H1 (cell line): ENCODE data around the gene CDK4. TPM values are rescaled to one million over a fixed set of nuclear protein-coding genes. Genes with fewer than 3 reads are reported as not detected.

Source experiments
- BACH1 ChIP-seq: IDR thresholded peaks from 2 replicates; pipeline ENCODE4 v1.6.1; 2012; ENCODE audit warnings: low read length, improper control_type of control experiment
- CHD2 ChIP-seq: IDR thresholded peaks from 2 replicates; pipeline ENCODE4 v1.6.1; 2012; ENCODE audit warnings: low read length, improper control_type of control experiment
- FOSL1 ChIP-seq: IDR thresholded peaks from 2 replicates; pipeline ENCODE4 v1.6.1; 2011; ENCODE audit warnings: mild to moderate bottlenecking, low read depth, low read length, moderate library complexity; ENCODE audit not compliant: insufficient read depth
- KDM5A ChIP-seq: fragments of 200-600 bp; IDR thresholded peaks from 2 replicates; pipeline ENCODE4 v1.7.1; 2012; ENCODE audit warnings: mild to moderate bottlenecking, low read length, inconsistent platforms, mixed read lengths
- SP2 ChIP-seq: IDR thresholded peaks from 2 replicates; pipeline ENCODE4 v1.6.1; 2012; ENCODE audit warnings: mild to moderate bottlenecking, low read length, inconsistent platforms
- TEAD4 ChIP-seq: IDR thresholded peaks from 2 replicates; pipeline ENCODE4 v1.6.1; 2012; ENCODE audit warnings: low read depth, low read length, inconsistent platforms, mixed read lengths
- polyA plus RNA-seq, 7 experiments: library from polyadenylated mRNA; depleted of rRNA in 3 of 7; stranded (reverse) in 5 of 7; unstranded in 2 of 7; fragments of >200 nt in 5 of 7; fragments of 200-250 nt in 2 of 7; gene quantifications; 1 replicate in 5 of 7; 2 replicates in 1 of 7; 4 replicates in 1 of 7; pipeline versions ENCODE4 v1.2.1 to v1.2.3, GENCODE V29; 2011 to 2013; ENCODE audit warnings: missing spikeins in 2 of 7, mixed read lengths in 2 of 7
- total RNA-seq: library from RNA; stranded (reverse); fragmentation: NEBNext Ultra II Directional; extraction: Animal tissue kit (Norgen Biotek cat#: 25700); gene quantifications from 2 replicates; pipeline ENCODE4 v1.2.1, GENCODE V29; 2021
- TF ChIP-seq, protein P1 (sequence below): fragments of 300-600 bp; sonication (generic); IDR thresholded peaks from 2 replicates; pipeline ENCODE4 v1.7.1; 2012; ENCODE audit warnings: low read length, moderate library complexity, mild to moderate bottlenecking, inconsistent platforms; ENCODE audit not compliant: insufficient replicate concordance

The CDK4 gene
- total and polyA plus RNA-seq, 2 of the 8 experiments (the other 6 are each of a cell fraction or from before 2014, with no cell fraction given): 174 to 368 TPM

DNA sequence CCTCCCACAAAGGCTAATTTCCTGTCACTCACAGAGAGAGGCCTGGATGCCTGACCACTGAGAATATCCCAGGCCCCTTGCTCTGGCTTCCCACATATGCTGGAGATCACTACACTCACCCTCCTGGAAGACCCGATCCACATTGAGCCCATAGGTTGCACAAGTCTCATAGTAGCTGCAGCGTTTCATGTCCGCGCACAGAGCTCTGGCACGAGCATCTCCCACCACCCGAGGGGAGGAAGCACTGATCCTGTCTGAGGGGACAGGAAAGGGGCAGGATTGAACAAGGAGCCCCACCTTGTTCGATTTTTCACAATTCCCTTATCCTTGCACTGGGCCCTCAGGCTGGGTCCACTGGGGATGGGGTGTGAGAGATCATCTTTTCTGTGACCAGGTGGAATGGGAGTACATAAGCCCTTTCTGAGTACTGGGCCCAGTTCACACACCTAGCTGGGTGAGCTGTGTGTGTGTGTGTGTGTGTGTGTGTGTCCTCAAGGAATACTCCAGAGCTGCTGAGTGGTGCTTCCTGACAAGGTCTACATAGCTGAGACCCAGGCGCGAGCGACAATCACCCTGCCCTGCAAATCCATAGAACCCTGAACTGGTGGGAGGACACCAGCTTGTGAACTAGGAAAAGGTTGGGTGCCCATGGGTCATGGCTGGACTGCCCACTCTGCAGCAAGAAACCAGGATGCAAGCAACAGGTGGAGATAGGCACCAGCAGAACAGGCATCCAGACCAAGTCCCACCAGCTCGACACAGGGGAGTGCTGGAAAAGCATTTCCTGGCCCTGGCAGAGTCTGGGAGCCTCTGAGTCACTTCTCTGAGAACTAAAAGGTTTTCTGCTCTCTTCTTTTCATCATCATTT is 19.1 kb downstream of the CDK4 start (continued):
- TF ChIP-seq FOSL1: no peak
- no peak for TF ChIP-seq SP2
- no peak for TF ChIP-seq CHD2
- TF ChIP-seq, protein P1, sequence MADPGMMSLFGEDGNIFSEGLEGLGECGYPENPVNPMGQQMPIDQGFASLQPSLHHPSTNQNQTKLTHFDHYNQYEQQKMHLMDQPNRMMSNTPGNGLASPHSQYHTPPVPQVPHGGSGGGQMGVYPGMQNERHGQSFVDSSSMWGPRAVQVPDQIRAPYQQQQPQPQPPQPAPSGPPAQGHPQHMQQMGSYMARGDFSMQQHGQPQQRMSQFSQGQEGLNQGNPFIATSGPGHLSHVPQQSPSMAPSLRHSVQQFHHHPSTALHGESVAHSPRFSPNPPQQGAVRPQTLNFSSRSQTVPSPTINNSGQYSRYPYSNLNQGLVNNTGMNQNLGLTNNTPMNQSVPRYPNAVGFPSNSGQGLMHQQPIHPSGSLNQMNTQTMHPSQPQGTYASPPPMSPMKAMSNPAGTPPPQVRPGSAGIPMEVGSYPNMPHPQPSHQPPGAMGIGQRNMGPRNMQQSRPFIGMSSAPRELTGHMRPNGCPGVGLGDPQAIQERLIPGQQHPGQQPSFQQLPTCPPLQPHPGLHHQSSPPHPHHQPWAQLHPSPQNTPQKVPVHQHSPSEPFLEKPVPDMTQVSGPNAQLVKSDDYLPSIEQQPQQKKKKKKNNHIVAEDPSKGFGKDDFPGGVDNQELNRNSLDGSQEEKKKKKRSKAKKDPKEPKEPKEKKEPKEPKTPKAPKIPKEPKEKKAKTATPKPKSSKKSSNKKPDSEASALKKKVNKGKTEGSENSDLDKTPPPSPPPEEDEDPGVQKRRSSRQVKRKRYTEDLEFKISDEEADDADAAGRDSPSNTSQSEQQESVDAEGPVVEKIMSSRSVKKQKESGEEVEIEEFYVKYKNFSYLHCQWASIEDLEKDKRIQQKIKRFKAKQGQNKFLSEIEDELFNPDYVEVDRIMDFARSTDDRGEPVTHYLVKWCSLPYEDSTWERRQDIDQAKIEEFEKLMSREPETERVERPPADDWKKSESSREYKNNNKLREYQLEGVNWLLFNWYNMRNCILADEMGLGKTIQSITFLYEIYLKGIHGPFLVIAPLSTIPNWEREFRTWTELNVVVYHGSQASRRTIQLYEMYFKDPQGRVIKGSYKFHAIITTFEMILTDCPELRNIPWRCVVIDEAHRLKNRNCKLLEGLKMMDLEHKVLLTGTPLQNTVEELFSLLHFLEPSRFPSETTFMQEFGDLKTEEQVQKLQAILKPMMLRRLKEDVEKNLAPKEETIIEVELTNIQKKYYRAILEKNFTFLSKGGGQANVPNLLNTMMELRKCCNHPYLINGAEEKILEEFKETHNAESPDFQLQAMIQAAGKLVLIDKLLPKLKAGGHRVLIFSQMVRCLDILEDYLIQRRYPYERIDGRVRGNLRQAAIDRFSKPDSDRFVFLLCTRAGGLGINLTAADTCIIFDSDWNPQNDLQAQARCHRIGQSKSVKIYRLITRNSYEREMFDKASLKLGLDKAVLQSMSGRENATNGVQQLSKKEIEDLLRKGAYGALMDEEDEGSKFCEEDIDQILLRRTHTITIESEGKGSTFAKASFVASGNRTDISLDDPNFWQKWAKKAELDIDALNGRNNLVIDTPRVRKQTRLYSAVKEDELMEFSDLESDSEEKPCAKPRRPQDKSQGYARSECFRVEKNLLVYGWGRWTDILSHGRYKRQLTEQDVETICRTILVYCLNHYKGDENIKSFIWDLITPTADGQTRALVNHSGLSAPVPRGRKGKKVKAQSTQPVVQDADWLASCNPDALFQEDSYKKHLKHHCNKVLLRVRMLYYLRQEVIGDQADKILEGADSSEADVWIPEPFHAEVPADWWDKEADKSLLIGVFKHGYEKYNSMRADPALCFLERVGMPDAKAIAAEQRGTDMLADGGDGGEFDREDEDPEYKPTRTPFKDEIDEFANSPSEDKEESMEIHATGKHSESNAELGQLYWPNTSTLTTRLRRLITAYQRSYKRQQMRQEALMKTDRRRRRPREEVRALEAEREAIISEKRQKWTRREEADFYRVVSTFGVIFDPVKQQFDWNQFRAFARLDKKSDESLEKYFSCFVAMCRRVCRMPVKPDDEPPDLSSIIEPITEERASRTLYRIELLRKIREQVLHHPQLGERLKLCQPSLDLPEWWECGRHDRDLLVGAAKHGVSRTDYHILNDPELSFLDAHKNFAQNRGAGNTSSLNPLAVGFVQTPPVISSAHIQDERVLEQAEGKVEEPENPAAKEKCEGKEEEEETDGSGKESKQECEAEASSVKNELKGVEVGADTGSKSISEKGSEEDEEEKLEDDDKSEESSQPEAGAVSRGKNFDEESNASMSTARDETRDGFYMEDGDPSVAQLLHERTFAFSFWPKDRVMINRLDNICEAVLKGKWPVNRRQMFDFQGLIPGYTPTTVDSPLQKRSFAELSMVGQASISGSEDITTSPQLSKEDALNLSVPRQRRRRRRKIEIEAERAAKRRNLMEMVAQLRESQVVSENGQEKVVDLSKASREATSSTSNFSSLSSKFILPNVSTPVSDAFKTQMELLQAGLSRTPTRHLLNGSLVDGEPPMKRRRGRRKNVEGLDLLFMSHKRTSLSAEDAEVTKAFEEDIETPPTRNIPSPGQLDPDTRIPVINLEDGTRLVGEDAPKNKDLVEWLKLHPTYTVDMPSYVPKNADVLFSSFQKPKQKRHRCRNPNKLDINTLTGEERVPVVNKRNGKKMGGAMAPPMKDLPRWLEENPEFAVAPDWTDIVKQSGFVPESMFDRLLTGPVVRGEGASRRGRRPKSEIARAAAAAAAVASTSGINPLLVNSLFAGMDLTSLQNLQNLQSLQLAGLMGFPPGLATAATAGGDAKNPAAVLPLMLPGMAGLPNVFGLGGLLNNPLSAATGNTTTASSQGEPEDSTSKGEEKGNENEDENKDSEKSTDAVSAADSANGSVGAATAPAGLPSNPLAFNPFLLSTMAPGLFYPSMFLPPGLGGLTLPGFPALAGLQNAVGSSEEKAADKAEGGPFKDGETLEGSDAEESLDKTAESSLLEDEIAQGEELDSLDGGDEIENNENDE: no peak
- TF ChIP-seq KDM5A: no peak
- no peak for TF ChIP-seq TEAD4
- TF ChIP-seq BACH1: no peak
